GM19025 (cell line): ENCODE results near the gene TFCP2.
"Not testable (repeated sequence)": the region's sequence is repeated elsewhere in the genome, so short reads cannot be mapped to it uniquely, and the experiment has no call there.

ENCODE experiments used
- ATAC-seq: cut with Tn5 transposase; IDR thresholded peaks from one replicate; pipeline ENCODE4 v1.9.1; 2021; ENCODE audit warnings: mild to moderate bottlenecking, low read depth, moderate library complexity; ENCODE audit not compliant: unreplicated experiment

The TFCP2 gene

GRCh38 chr12:51086933-51087332 is 86.0 kb downstream of the TFCP2 start:
- ATAC-seq: no peak

- ATAC-seq: no peak
Observed at GRCh38 chr12:51085757-51086156, 87.2 kb downstream of the TFCP2 start.

- peak; percentile 96 for ATAC-seq
Observed at GRCh38 chr12:51083126-51083833, 89.7 kb downstream of the TFCP2 start, which contains the start of gene CSRNP2. Gene CSRNP2, minus strand, starts transcription at chr12:51083596. Its CDS starts 7,035 bp downstream, at chr12:51076561.

GRCh38 chr12:51082561-51083125 is 90.3 kb downstream of the TFCP2 start:
- ATAC-seq: no peak

GRCh38 chr12:51081421-51081820 is 91.5 kb downstream of the TFCP2 start:
- no peak for ATAC-seq

- ATAC-seq: no peak
Observed at GRCh38 chr12:51080136-51080535, 92.8 kb downstream of the TFCP2 start.

GRCh38 chr12:51078866-51079265 is 94.1 kb downstream of the TFCP2 start:
- not testable (repeated sequence) for ATAC-seq

- ATAC-seq: not testable (repeated sequence)
Observed at GRCh38 chr12:51078346-51078745, 94.6 kb downstream of the TFCP2 start.

- ATAC-seq: no peak
Observed at GRCh38 chr12:51077930-51078329, 95.0 kb downstream of the TFCP2 start.

GRCh38 chr12:51076236-51076930 is 96.6 kb downstream of the TFCP2 start:
- no peak for ATAC-seq

GRCh38 chr12:51075390-51075789 is 97.5 kb downstream of the TFCP2 start:
- ATAC-seq: no peak

GRCh38 chr12:51071663-51072062 is 101.3 kb downstream of the TFCP2 start:
- no peak for ATAC-seq

- ATAC-seq: no peak
Observed at GRCh38 chr12:51070004-51070403, 102.9 kb downstream of the TFCP2 start.

GRCh38 chr12:51067771-51068170 is 105.2 kb downstream of the TFCP2 start:
- ATAC-seq: no peak

GRCh38 chr12:51067229-51067628 is 105.7 kb downstream of the TFCP2 start:
- ATAC-seq: no peak

GRCh38 chr12:51065530-51065929 is 107.4 kb downstream of the TFCP2 start:
- no peak for ATAC-seq

- ATAC-seq: no peak
Observed at GRCh38 chr12:51062631-51063397, 110.1 kb downstream of the TFCP2 start.

GRCh38 chr12:51059086-51059485 is 113.8 kb downstream of the TFCP2 start:
- ATAC-seq: no peak

- ATAC-seq: no peak
Observed at GRCh38 chr12:51056242-51056641, 116.7 kb downstream of the TFCP2 start.

GRCh38 chr12:51055060-51055459 is 117.9 kb downstream of the TFCP2 start:
- no peak for ATAC-seq

GRCh38 chr12:51051787-51052186 is 121.1 kb downstream of the TFCP2 start:
- ATAC-seq: no peak
